ENCODE measurements around the gene SNRNP48. TPM values are rescaled to one million over a fixed set of nuclear protein-coding genes. Genes with fewer than 3 reads are reported as not detected.

The SNRNP48 gene
- total RNA-seq, 1 experiment from 2014 or later, result 14.4 TPM

DNA sequence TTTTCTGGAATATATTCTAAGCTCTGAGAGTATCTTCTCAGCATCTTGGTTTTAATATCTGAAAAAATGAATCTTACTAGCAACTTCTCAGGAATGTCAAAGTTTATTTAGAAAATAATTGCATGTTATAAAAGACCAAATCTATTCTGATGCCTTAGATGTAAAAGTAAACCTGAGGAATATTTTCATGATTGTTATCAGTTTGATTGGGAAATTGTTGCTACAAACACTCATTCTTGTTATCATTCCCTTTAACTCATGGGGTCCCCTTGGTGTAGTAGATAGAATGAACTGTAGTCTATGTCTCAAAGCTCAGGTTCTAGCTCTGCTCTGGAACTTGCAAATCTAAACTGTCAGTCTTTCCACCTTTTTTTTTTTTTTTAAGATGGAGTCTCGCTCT lies 50.0 kb downstream of the SNRNP48 start:
- no peak for DNase-seq (ENCODE audit: extremely low read depth, low read depth)

DNA sequence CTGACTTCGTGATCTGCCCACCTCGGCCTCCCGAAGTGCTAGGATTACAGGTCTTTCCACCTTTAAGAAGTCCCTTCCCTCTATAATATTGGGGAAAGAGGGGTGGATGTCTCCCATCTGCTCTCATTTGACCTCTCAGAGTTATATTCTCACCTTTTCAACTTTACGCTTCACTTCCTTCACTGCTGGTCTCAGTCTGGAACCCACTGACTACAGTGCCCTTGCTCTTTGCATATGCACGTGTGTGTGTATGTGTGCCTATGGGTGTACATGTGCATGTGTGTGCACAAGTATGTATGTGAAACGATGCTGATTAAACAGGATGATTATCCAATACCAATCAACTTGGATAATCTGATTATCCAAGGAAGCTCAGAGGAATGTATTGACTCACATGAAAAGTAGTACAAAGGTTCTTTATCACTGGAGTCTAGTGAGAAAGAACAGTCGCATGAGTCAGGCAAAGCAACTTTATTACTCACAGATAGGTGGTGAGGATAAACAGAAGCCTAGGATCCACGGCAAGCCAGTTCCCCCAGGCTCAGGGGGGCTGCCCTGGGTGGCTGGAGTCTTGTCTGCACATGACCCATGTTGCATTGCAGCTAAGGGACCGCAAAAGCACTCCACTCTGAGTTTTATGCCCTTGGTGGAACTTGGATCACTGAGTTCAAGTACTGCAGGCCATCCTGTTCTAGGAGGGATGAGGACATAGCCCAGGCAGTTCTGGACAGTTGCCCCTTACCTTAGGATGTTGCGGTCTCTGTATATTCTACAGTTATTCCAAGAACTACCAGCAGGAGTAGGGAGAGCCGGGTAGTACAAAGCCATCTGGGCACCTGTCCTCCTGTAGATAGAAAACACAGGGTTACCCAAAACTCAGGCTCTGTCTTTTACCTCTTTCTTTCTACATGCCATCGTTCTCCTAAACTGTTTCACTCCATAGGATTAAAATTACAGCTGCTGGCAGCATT lies 50.9 kb downstream of the SNRNP48 start:
- DNase-seq (ENCODE audit: extremely low read depth, low read depth), result no peak

DNA sequence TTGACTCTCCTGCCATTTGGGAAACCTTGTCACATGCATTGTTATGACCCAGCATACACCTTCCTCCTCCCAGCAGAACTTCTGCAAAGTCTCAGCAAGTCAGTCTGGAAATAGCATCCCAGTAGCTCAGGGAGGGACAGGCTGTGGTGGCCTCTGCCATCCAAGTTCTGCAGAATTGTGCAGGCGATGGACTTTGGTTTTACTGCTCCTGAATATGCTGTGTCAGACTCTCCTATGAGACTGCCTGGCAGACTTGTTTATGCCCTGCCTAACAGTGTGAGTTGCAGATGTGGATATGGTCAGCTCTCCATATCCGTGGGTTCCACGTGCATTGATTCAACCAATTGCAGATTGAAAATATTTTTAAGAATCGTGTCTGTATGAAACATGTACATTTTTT lies 52.8 kb downstream of the SNRNP48 start:
- DNase-seq (ENCODE audit: extremely low read depth, low read depth), result no peak

DNA sequence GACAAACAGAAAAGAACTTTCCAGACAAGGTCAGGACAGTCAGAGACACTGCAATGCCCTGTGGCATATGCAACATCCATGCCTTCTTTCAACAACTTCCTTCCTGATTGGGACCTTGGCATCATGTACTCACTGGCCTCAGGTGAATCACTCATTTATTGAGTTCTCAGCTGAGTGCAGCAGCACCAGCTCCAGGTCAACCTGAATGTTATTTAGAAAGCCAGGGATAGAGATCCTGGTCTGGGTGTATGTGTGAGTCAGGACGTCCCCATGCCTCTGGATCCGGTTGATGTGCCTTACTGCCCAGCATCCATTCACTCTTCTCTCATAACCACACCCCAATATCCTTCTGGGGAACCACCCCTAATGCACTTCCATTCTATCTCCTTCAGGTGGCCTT lies 54.4 kb downstream of the SNRNP48 start:
- DNase-seq (ENCODE audit: extremely low read depth, low read depth), result no peak

DNA sequence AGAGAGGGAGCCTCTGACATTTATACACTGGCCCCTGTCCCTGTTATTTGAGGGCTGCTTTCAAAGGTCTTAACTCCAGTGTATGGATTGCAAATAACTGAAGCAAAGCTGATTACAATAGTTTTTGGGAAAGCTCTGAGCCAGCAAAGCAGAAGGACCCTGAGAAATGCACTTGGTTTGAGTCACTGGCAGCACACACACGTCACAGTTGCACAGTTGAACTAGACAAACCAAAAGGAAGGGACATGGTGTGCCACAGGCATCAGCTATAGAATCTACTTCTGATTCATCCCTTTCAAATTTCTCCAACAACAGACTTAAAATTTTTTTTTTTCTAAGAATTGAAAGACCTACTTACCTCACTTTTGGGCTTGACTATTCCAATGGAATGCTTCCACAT lies 56.4 kb downstream of the SNRNP48 start:
- no peak for DNase-seq (ENCODE audit: extremely low read depth, low read depth)

DNA sequence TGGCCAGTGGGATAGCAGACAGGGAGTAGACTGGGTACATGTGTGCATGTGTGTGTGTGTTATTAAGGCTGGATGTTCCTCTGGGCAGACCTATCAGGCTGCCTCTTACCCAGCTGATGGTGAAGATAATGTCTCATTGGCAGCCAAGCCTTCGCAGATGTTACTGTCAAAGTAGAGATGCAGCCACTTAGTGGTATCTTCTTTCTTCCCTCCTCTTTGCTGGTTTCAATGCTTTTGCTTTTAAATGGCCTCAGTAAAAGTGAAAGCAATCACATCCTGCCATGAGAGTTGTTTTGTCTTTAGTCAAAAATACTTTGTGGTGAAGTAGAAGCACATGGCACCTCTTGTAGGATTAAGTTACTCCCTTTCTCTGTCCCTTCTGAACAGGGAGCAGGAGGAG lies 57.5 kb downstream of the SNRNP48 start:
- no peak for DNase-seq (ENCODE audit: extremely low read depth, low read depth)

DNA sequence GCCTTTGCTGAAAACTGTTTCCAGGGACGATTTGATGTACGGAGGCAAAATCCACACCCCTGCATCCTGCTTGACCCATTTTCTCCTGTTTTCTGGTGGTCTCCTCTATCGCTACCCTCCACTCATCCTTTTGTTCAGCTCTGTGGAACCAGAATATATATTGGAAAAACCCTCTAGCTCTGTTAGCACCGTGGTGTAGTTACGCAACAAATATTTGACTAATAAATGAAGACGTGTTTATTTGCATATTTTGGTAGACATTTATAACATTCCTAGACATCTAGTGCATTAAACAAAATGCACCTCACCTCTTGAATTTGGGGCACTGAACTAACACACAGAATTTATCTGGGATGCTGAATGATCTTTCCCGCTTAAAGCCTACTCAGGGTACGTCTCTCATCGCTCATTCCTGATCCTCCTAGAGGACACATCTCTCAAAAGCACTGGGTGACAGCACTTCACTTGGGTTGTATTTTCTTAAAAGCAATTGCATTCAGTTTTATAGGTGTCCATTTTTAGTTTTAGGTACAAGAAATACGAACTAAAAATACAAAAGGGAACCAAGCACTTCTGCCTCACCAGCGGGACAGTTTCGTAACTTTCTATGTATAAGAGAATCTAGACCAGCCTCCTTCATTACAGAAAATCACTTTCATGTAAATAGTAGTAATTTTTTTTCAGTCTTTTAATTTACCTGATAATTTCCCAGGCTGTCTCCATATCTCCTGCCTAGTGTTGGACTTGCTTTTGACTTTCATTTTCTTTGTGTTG lies 59.2 kb downstream of the SNRNP48 start:
- no peak for DNase-seq (ENCODE audit: extremely low read depth, low read depth)

DNA sequence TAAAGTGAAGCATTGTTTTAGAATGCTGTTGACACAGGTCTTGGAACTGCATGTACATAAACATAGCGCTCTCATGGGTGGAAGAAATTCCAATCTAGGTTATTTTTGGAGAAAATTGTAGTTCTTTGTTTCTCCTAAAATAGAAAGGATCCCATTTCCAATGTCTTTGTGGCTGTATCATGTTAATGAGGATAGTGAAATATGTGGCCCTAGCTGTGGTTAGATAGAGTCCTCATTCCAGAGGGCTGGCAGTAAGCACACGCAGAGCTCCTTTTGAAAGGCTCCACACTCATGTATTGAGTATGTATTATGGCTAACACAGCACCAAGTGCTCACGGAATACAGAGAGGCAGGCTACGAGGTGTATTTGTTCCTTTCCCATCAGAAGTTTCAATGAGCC lies 60.9 kb downstream of the SNRNP48 start:
- DNase-seq (ENCODE audit: extremely low read depth, low read depth), result no peak

DNA sequence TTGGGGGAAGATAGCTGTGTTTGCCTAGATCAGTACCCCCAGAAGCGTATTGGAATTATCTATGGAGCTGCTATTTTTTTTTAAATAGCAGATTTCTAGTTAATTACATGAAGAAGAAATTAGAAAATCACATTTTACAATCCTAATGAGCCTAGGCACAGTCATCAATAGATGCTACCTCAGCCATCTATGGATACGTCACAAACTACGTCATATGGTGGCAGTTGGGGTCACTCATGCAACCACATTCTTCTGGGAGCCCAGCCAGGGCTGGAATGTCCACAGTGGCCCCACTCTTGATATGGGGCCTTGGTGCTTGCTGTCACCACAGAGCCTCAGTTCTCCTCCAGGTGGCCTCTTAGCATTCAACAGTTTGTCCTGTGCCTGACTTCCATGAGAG lies 63.0 kb downstream of the SNRNP48 start:
- DNase-seq (ENCODE audit: extremely low read depth, low read depth), result no peak

DNA sequence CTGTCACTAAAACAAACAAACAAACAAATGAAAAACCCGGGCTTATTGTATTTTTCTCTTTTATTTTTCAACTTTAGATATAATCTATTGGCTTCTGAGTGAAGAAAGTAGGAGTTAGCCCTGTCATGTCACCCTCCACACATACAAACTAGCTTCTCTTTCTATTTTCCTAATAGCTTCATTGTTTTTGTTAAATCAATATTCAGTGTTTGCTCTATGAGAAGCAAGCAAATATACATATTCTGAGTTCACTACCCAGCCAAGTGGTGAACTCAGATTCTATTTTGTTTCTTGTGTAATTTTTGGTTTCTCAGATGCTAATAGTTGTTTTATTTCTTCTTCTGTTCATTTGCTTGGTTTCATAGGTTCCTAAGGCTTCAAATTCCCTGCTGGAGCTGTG lies 66.4 kb downstream of the SNRNP48 start:
- DNase-seq (ENCODE audit: extremely low read depth, low read depth), result no peak

DNA sequence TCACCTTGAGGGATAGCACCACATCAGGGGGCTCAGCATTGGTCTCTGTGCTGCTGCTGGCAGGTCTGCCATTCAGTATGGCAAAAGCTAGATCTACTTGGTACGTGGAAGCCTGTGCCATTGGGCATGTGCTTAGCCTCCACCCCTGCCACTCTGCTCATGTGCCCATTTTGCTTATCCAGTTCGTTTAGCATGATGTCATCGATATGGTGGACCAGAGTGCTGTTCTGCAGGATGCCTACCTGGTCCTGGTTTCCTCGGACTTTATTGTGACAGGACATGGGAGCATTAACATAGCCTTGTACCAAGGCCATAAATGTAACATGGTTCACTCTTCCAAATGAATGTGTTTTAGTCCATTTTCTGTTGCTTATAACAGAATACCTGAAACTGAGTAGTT lies 68.5 kb downstream of the SNRNP48 start:
- no peak for DNase-seq (ENCODE audit: extremely low read depth, low read depth)

DNA sequence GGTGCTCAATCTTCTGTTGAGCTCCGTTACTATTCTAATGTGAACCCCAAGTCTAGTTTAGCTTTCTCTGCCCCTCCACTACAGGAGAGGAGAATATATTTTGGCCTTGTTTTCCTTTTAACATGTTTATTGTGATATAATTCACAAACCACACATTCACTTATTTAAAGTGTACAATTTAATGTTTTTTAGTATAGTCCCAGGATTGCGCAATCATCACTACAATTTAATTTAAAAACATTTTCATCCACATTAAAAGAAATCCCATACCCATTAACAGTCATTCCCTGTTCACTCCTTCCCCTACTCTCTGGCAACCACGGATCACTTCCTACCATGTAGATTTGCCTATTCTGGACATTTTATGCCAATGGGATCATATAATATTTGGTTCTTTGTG lies 71.4 kb downstream of the SNRNP48 start:
- DNase-seq (ENCODE audit: extremely low read depth, low read depth), result no peak

Other genes with a start within 250 kb of the SNRNP48 start
- not detected in 2 replicates for gene CAGE1, start 200.5 kb upstream of the SNRNP48 start, total RNA-seq (2014; rRNA removed; shearing (Covaris generic))
- 26.2 and 29.6 TPM in 2 replicates for gene RIOK1, start 200.4 kb upstream of the SNRNP48 start, total RNA-seq (2014; rRNA removed; shearing (Covaris generic))
- 0.07 and 0.12 TPM in 2 replicates for gene DSP, start 48.5 kb upstream of the SNRNP48 start, total RNA-seq (2014; rRNA removed; shearing (Covaris generic))
- 30.8 and 33.2 TPM in 2 replicates for gene BMP6, start 135.9 kb downstream of the SNRNP48 start, total RNA-seq (2014; rRNA removed; shearing (Covaris generic))